Left cardiac atrium (tissue), 2 donors: ENCODE data around the gene ZNF181. TPM values are rescaled to one million over a fixed set of nuclear protein-coding genes. Genes with fewer than 3 reads are reported as not detected.

ENCODE experiments used
- total RNA-seq, 2 donors: library from RNA; stranded (reverse); fragmentation: NEBNext Ultra II Directional; extraction: Animal tissue kit (Norgen Biotek cat#: 25700); gene quantifications; one replicate each; pipeline ENCODE4 v1.2.1, GENCODE V29; 2021
- donor health status: DM: no; HTN: yes; CAD: no; lungs with severe emphysema.
- donor health status: DM: yes; HTN: yes; CAD: no.

ZNF181 gene
- total RNA-seq, 2 donors from 2014 or later: 17.1 to 19.9 TPM

Other genes with a start within 250 kb of the ZNF181 start
- gene SCGB2B2, start 57.1 kb upstream of the ZNF181 start, total RNA-seq: under 1 TPM; 0.52 to 0.65 TPM
- gene ZNF302, start 56.6 kb upstream of the ZNF181 start, total RNA-seq: 10 to 100 TPM; 25.3 to 30.7 TPM
- gene ZNF599, start 39.0 kb downstream of the ZNF181 start, total RNA-seq: 1 to 10 TPM; 3.3 to 3.7 TPM
- gene ZNF30, start 192.7 kb downstream of the ZNF181 start, total RNA-seq: 1 to 10 TPM; 1.4 to 2.6 TPM
- 1 to 10 TPM; 3.1 to 5.5 TPM for gene ZNF792, start 230.0 kb downstream of the ZNF181 start, total RNA-seq